ENCODE measurements around the gene RNASEH1. TPM values are rescaled to one million over a fixed set of nuclear protein-coding genes. Genes with fewer than 3 reads are reported as not detected.

The RNASEH1 gene
- total RNA-seq = 18.3 TPM

- peak; percentile 98 for DNase-seq (ENCODE audit: low spot score)
Measured at GRCh38 chr2:3558205-3559014, at the start of gene RNASEH1. Gene RNASEH1 (minus strand): TSS chr2:3558333. CDS start chr2:3558260, 73 bp downstream.

GRCh38 chr2:3606370-3607201 lies 48.5 kb upstream of the RNASEH1 start:
- DNase-seq (ENCODE audit: low spot score) = no peak

- DNase-seq (ENCODE audit: low spot score) = no peak
Measured at GRCh38 chr2:3606028-3606369, 47.9 kb upstream of the RNASEH1 start.

GRCh38 chr2:3604991-3605961 lies 47.1 kb upstream of the RNASEH1 start:
- peak; percentile 62 for DNase-seq (ENCODE audit: low spot score)

- no peak for DNase-seq (ENCODE audit: low spot score)
Measured at GRCh38 chr2:3604207-3604877, 46.2 kb upstream of the RNASEH1 start.

- no peak for DNase-seq (ENCODE audit: low spot score)
Measured at GRCh38 chr2:3603536-3604206, 45.5 kb upstream of the RNASEH1 start.

- no peak for DNase-seq (ENCODE audit: low spot score)
Measured at GRCh38 chr2:3602553-3603339, 44.6 kb upstream of the RNASEH1 start.

- DNase-seq (ENCODE audit: low spot score) = no peak
Measured at GRCh38 chr2:3601561-3602271, 43.6 kb upstream of the RNASEH1 start.

- no peak for DNase-seq (ENCODE audit: low spot score)
Measured at GRCh38 chr2:3600256-3600855, 42.2 kb upstream of the RNASEH1 start.

GRCh38 chr2:3598912-3599854 lies 41.0 kb upstream of the RNASEH1 start:
- DNase-seq (ENCODE audit: low spot score) = no peak

- DNase-seq (ENCODE audit: low spot score) = no peak
Measured at GRCh38 chr2:3598197-3598910, 40.2 kb upstream of the RNASEH1 start.

- no peak for DNase-seq (ENCODE audit: low spot score)
Measured at GRCh38 chr2:3597567-3597966, 39.4 kb upstream of the RNASEH1 start.

- no peak for DNase-seq (ENCODE audit: low spot score)
Measured at GRCh38 chr2:3596901-3597417, 38.8 kb upstream of the RNASEH1 start.

GRCh38 chr2:3595985-3596384 lies 37.9 kb upstream of the RNASEH1 start:
- DNase-seq (ENCODE audit: low spot score) = no peak

GRCh38 chr2:3595404-3595803 lies 37.3 kb upstream of the RNASEH1 start:
- no peak for DNase-seq (ENCODE audit: low spot score)

GRCh38 chr2:3594493-3595281 lies 36.6 kb upstream of the RNASEH1 start, which contains the start of gene COLEC11:
Gene COLEC11 (plus strand): TSS chr2:3595112. CDS start chr2:3604341, 9,229 bp downstream.
- peak; percentile 52 for DNase-seq (ENCODE audit: low spot score)
